ENCODE measurements around the gene AVPR2.

The AVPR2 gene

DNA sequence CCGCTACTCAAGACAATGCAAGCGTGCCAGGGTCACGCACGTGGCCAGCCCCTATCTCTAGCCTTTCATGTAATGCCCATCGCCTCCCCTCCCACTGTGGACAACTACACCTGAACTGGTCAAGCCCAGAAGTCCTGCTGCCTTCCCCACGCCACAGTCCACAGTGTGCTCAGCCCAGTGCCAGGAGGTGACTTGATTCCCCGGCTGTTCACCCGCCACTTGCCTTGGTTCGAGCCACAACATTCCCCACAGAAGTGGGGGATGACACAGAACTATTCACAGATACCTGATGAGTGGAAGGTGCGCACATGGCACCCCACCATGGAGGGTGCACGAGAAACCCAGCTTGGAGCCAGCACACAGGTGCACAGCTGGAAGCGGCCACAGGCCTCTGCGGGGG, 14.8 kb downstream of the AVPR2 start:
- H3K27me3 ChIP-seq (ENCODE audit: control insufficient read depth, insufficient read depth, low read length): no peaks in the 10 kb centered on the region
- no peak overlapping the region for H3K4me3 ChIP-seq (ENCODE audit: low read depth, low read length)
- H3K27ac ChIP-seq (ENCODE audit: low read depth, low read length): no peak overlapping the region
- peaks cover 3% of the 10 kb centered on the region; the same call in 1 of the 2 replicates for H3K36me3 ChIP-seq (ENCODE audit: control insufficient read depth, insufficient read depth, low read length)
- no peaks in the 10 kb centered on the region for H3K4me1 ChIP-seq (ENCODE audit: control insufficient read depth, insufficient read depth, low read length)
- no peak overlapping the region for H3K9ac ChIP-seq (ENCODE audit: low read depth, low read length)
- H3K9me3 ChIP-seq (ENCODE audit: control insufficient read depth, insufficient read depth, low read length): peaks cover 25% of the 10 kb centered on the region

GRCh38 chrX:153920546-153920945, 16.1 kb downstream of the AVPR2 start:
- peaks cover under 1% of the 10 kb centered on the region; the same call in 1 of the 2 replicates for H3K4me1 ChIP-seq (ENCODE audit: control insufficient read depth, insufficient read depth, low read length)
- no peak overlapping the region for H3K27ac ChIP-seq (ENCODE audit: low read depth, low read length)
- peaks cover 25% of the 10 kb centered on the region for H3K9me3 ChIP-seq (ENCODE audit: control insufficient read depth, insufficient read depth, low read length)
- no peak overlapping the region for H3K4me3 ChIP-seq (ENCODE audit: low read depth, low read length)
- peaks cover 3% of the 10 kb centered on the region; the same call in 1 of the 2 replicates for H3K36me3 ChIP-seq (ENCODE audit: control insufficient read depth, insufficient read depth, low read length)
- H3K9ac ChIP-seq (ENCODE audit: low read depth, low read length): no peak overlapping the region
- no peaks in the 10 kb centered on the region for H3K27me3 ChIP-seq (ENCODE audit: control insufficient read depth, insufficient read depth, low read length)

DNA sequence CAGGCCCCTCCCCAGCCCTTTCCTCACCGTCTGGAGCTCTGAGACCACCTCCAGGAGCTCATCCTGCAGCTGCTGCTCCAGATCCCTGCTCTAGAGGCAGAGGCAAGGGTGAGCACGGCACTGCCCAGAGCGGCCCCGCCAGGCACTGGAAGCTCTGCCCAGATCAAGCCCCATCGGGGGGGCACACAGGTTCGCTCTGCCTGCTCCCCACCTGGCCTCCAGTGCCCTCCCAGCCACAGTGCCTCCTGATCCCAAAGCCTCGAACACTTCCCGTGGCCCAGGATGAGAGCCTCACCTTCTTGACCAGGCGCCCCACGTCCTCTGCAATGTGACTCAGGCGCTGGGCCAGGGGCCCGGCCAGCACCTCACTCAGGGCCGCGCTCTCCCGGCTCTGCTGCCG, 16.6 kb downstream of the AVPR2 start:
- H3K27ac ChIP-seq (ENCODE audit: low read depth, low read length): no peak overlapping the region
- peaks cover 4% of the 10 kb centered on the region; the same call in 1 of the 2 replicates for H3K4me1 ChIP-seq (ENCODE audit: control insufficient read depth, insufficient read depth, low read length)
- H3K9ac ChIP-seq (ENCODE audit: low read depth, low read length): no peak overlapping the region
- H3K4me3 ChIP-seq (ENCODE audit: low read depth, low read length): no peak overlapping the region
- peaks cover 3% of the 10 kb centered on the region; the same call in 1 of the 2 replicates for H3K36me3 ChIP-seq (ENCODE audit: control insufficient read depth, insufficient read depth, low read length)
- H3K27me3 ChIP-seq (ENCODE audit: control insufficient read depth, insufficient read depth, low read length): no peaks in the 10 kb centered on the region
- H3K9me3 ChIP-seq (ENCODE audit: control insufficient read depth, insufficient read depth, low read length): peaks cover 22% of the 10 kb centered on the region

GRCh38 chrX:153921511-153922446, 17.3 kb downstream of the AVPR2 start:
- Histone ChIP-seq H3K27ac (ENCODE audit: low read depth, low read length) (no peak overlapping the region), H3K27me3 (ENCODE audit: control insufficient read depth, insufficient read depth, low read length) (no peaks in the 10 kb centered on the region), H3K36me3 (ENCODE audit: control insufficient read depth, insufficient read depth, low read length) (peaks cover 3% of the 10 kb centered on the region; the same call in 1 of the 2 replicates), H3K9me3 (ENCODE audit: control insufficient read depth, insufficient read depth, low read length) (peaks cover 17% of the 10 kb centered on the region), H3K4me1 (ENCODE audit: control insufficient read depth, insufficient read depth, low read length) (peaks cover 4% of the 10 kb centered on the region; the same call in 1 of the 2 replicates), H3K4me3 (ENCODE audit: low read depth, low read length) (no peak overlapping the region), H3K9ac (ENCODE audit: low read depth, low read length) (no peak overlapping the region)

GRCh38 chrX:153922932-153923857, 18.7 kb downstream of the AVPR2 start:
- Histone ChIP-seq H3K4me3 (ENCODE audit: low read depth, low read length) (no peak overlapping the region), H3K4me1 (ENCODE audit: control insufficient read depth, insufficient read depth, low read length) (peaks cover 12% of the 10 kb centered on the region), H3K9ac (ENCODE audit: low read depth, low read length) (no peak overlapping the region), H3K27me3 (ENCODE audit: control insufficient read depth, insufficient read depth, low read length) (no peaks in the 10 kb centered on the region), H3K27ac (ENCODE audit: low read depth, low read length) (no peak overlapping the region), H3K9me3 (ENCODE audit: control insufficient read depth, insufficient read depth, low read length) (peaks cover 20% of the 10 kb centered on the region), H3K36me3 (ENCODE audit: control insufficient read depth, insufficient read depth, low read length) (no peaks in the 10 kb centered on the region)

DNA sequence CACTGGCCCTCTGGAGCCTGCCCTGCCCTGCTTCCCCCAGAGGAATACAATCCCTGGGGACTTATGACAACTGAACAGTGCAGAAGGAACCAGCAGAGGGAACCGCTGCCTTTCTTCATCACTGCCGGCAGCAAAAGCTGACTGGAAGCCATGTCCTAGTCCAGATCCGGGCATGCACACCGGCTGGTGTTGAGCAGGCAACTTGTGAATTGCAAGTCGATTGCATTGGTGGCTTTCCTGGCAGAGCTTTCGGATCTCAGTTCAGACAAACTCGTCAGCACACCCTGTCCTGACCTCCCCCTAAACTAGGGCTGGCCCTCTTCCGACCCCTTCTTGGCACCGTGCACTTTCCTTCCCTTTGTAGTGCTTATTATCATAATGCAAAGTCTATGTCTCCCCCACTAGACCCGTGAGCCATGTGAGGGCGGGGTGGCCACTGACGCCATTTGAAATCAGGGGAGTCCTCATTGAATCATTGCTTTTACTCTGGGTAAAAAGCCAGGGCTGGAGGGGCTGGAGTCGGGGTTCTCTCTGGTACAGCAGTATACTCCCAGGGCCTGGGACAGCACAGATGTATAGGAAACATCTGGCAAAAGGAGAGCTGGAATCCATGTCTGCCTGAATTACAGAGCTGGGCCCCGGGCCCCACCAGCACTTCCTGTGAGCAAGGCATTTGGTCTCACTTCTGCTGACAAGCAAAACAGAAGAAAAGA, 19.8 kb downstream of the AVPR2 start:
- H3K9ac ChIP-seq (ENCODE audit: low read depth, low read length): no peak overlapping the region
- peaks cover 14% of the 10 kb centered on the region for H3K9me3 ChIP-seq (ENCODE audit: control insufficient read depth, insufficient read depth, low read length)
- no peak overlapping the region for H3K4me3 ChIP-seq (ENCODE audit: low read depth, low read length)
- peaks cover 12% of the 10 kb centered on the region for H3K4me1 ChIP-seq (ENCODE audit: control insufficient read depth, insufficient read depth, low read length)
- H3K27me3 ChIP-seq (ENCODE audit: control insufficient read depth, insufficient read depth, low read length): no peaks in the 10 kb centered on the region
- H3K27ac ChIP-seq (ENCODE audit: low read depth, low read length): no peak overlapping the region
- no peaks in the 10 kb centered on the region for H3K36me3 ChIP-seq (ENCODE audit: control insufficient read depth, insufficient read depth, low read length)

DNA sequence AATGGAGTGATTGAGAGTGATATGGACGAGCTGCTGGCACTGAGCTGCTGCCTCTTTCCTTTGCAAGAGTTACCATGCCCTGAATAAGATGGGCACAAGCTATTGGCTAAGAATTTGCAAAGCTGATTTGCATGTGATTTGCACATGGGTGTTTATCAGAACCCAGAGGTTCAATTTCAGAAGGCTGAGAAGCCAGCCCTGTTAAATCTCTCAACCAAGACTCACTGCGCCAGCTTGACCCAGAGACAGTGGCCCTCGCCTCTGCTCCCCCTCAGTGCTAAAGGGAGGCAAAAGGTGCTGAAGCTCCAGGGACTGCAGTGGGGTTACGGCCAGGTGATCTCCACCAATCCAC, 20.9 kb downstream of the AVPR2 start:
- no peaks in the 10 kb centered on the region for H3K27me3 ChIP-seq (ENCODE audit: control insufficient read depth, insufficient read depth, low read length)
- H3K36me3 ChIP-seq (ENCODE audit: control insufficient read depth, insufficient read depth, low read length): 0 out of 2 replicates have a peak, but pooled peaks cover 3% of the 10 kb centered on the region
- H3K27ac ChIP-seq (ENCODE audit: low read depth, low read length): peak overlapping the region; percentile 45
- peaks cover 12% of the 10 kb centered on the region for H3K4me1 ChIP-seq (ENCODE audit: control insufficient read depth, insufficient read depth, low read length)
- no peak overlapping the region for H3K9ac ChIP-seq (ENCODE audit: low read depth, low read length)
- peak overlapping the region; percentile 73 for H3K4me3 ChIP-seq (ENCODE audit: low read depth, low read length)
- H3K9me3 ChIP-seq (ENCODE audit: control insufficient read depth, insufficient read depth, low read length): peaks cover 21% of the 10 kb centered on the region

- H3K4me1 ChIP-seq (ENCODE audit: control insufficient read depth, insufficient read depth, low read length): peaks cover 12% of the 10 kb centered on the region
- peak within 1 kb of the TSS; percentile 70 for H3K9ac ChIP-seq (ENCODE audit: low read depth, low read length)
- peaks cover 19% of the 10 kb centered on the region for H3K9me3 ChIP-seq (ENCODE audit: control insufficient read depth, insufficient read depth, low read length)
- no peaks in the 10 kb centered on the region for H3K27me3 ChIP-seq (ENCODE audit: control insufficient read depth, insufficient read depth, low read length)
- H3K4me3 ChIP-seq (ENCODE audit: low read depth, low read length): peak within 1 kb of the TSS; percentile 73
- H3K36me3 ChIP-seq (ENCODE audit: control insufficient read depth, insufficient read depth, low read length): peaks cover 7% of the 10 kb centered on the region; the same call in 1 of the 2 replicates
- peak within 1 kb of the TSS; percentile 95 for H3K27ac ChIP-seq (ENCODE audit: low read depth, low read length)
These were observed 21.5 kb downstream of the AVPR2 start, which contains the start of gene ARHGAP4 for GRCh38 chrX:153925739-153926551. ARHGAP4 (minus strand) TSS chrX:153926264; CDS start chrX:153926202, 62 bp downstream.

DNA sequence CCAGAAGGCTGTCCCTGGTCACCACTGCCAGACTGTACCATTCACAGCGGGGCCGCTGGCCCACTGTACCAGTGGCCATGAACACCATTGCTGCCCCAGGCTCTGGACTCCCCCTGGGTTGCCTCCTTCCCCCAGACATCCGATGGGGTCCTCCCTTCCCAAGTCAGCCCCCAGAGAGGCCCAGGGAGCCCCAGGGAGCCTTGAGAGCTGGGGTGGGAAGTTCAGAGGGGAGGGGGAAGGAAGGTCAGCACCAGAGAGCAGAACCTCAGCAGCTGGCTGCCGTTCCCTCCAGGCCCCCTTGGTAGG, 22.0 kb downstream of the AVPR2 start:
- peaks cover 13% of the 10 kb centered on the region; the same call in 1 of the 2 replicates for H3K36me3 ChIP-seq (ENCODE audit: control insufficient read depth, insufficient read depth, low read length)
- H3K9ac ChIP-seq (ENCODE audit: low read depth, low read length): no peak overlapping the region
- no peaks in the 10 kb centered on the region for H3K27me3 ChIP-seq (ENCODE audit: control insufficient read depth, insufficient read depth, low read length)
- peaks cover 12% of the 10 kb centered on the region for H3K4me1 ChIP-seq (ENCODE audit: control insufficient read depth, insufficient read depth, low read length)
- H3K4me3 ChIP-seq (ENCODE audit: low read depth, low read length): peak overlapping the region; percentile 73; the same call in 1 of the 2 replicates
- peak overlapping the region; percentile 95 for H3K27ac ChIP-seq (ENCODE audit: low read depth, low read length)
- peaks cover 22% of the 10 kb centered on the region for H3K9me3 ChIP-seq (ENCODE audit: control insufficient read depth, insufficient read depth, low read length)
